Right renal cortex interstitium (tissue), 3 donors: ENCODE data around the gene RSPH1. TPM values are rescaled to one million over a fixed set of nuclear protein-coding genes. Genes with fewer than 3 reads are reported as not detected.
"Not testable (repeated sequence)": the region's sequence is repeated elsewhere in the genome, so short reads cannot be mapped to it uniquely, and the experiment has no call there.

Source experiments
- DNase-seq, 3 donors: peaks; one replicate each; pipeline ENCODE4 v3.0.0-alpha.2; 2013; ENCODE audit warnings: low read depth in 3 of 3, low spot score in 2 of 3
- polyA plus RNA-seq, 3 donors: library from polyadenylated mRNA; unstranded; fragments of 120-200 nt; gene quantifications; one replicate each; pipeline ENCODE4 v1.2.1, GENCODE V29; 2013; ENCODE audit not compliant: insufficient read length in 3 of 3

The RSPH1 gene
- polyA plus RNA-seq, 3 donors, result 12.4 to 15.3 (median 15.1) TPM

DNA sequence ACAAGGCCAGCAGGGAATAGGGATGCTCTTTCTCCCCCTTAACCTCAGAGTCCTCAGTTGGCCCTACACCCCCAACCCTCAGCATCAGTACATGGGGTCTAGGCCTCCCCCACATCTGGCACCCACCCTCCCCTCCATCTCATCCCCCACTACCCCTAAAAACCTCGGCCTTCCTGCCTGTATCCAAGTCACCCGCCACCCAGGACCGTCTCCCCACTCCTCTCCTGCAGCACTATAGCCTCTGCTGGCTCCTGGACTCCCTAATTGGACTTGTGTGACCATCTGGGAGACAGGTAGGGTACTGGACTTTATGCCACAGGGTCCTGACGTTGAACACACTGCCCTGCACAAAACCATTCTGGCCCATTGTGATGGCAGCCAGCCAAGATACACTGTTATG is 6.0 kb downstream of the RSPH1 start:
- no peak for DNase-seq

DNA sequence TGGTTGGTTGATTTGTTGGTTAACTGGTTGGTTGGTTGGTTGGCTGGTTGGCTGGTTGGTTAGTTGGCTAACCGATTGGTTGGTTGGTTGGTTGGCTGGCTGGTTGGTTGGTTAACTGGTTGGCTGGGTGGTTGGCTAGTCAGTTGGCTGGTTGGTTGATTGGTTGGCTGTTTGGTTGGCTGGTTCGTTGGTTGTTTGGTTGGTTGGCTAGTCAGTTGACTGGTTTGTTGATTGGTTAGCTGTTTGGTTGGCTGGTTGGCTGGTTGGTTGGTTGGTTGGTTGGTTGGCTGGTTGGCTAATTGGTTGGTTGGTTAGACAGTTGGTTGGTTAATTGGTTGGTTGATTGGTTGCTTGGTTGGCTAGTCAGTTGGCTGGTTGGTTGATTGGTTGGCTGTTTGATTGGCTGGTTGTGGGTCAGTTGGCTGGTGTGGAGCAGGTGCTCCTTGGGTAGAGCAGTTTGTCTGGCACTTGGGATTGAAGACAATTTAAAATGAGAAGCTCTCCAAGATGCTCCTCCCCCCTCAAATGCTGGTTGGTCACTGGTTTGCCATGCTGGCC is 6.9 kb downstream of the RSPH1 start:
- DNase-seq, result no peak

DNA sequence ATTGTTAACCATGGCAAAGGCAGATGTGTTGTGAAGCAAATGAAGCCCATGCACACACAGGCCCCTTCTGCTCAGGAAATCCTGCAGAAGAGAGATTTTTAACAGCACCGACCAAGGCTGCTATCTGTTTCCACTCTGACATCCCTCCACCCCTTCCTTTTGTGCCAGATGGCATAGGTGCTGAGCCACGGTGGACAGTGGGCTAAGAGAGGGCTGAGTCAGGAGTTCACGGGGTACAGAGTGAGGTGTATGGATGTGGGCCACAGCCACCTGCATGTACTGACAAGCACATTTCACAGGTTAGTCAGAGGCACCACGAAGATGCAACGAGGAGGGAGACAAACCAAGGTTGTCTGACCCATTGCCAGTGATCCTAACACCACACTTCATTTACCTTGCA is 9.5 kb downstream of the RSPH1 start:
- DNase-seq, result no peak

DNA sequence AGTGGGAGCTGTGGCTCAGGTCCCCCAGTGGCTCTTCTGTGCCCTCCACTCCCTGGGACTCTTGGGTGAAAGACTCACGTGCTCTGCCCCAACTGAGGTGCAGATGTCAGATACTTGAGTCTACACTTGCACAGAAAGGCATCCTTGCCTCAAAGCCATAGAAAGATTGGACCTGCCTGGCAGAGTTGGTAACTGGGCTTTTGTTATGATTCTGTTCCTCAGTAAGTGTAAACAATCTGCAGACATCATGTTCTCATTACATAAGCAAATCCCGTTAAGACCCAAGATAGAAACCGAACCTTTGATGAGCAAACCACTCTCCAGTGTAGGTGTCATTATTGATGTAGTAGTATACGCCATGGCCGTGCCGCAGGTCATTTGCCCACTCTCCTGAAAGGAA is 10.0 kb downstream of the RSPH1 start:
- DNase-seq, result no peak

DNA sequence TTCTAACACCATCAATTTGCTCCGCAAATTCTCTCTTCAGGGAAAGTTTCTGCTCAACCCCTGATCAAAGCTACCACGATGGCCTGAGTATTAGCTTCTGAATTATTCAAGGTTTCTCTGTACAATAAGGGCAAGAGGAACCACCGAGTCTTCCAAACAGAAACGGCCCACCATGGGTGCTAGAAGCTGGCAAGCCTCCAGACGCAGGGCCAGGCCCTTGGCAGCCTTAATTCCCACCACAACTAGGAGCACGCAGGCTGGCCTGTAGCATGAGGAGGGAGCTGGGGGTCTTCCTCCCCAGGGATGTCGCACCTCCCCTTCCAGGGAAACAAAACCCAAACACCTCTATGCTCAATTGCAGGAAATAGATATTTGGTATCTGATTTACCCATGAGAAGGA is 11.1 kb downstream of the RSPH1 start:
- no peak for DNase-seq

DNA sequence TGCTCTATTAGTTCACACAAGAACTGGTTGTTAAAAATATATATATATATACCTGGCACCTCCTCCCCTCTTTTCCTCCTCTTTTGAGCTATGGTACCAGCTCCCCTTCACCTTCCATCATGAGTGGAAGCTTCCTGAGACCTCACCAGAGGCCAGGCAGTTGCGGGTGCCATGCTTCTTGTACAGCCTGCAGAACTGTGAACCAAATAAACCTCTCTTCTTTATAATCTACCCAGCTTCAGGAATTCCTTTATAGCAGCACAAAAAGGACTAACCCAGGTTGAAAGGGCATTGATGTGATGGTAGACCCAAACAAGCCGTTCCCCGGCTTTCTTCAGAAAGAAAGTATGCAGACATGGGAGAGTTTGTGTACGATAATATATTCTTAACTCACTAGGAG is 14.9 kb downstream of the RSPH1 start:
- DNase-seq, result no peak

DNA sequence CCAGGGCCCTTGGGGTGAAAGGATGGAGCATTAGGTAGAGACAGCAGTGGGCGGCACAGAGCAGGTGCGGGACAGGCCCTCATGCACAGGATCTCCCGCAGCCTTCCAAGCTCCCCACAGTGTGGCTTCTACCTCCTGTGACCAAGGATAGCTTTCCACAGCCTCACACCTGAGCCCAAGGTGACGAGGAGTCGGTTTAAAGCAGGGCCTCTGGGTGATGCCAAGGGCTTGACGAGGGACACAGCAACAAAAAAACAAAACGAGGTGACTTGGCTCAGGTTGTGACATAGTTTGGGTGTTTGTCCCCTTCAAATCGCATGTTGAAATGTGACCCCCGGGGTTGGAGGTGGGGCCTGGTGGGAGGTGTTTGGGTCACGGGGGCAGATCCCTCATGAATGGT is 15.3 kb downstream of the RSPH1 start:
- no peak for DNase-seq

DNA sequence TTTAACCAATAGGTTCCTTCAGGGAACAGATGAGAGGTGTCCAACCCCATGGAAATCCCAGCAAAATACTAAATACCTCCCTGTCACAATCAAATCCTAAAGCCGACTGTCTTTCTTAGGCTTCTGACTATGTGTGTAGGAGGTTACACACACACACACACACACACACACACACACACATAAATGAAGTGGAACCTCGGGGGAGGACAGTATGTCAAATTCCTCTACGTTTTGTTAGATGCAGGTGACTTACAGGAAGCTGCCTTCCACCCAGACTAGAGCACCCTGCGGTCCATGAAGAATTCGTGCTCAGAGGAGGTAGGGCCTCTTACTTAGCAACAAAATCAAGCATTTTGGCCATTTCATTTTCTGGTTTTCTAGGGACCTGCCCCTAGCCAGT is 16.4 kb downstream of the RSPH1 start:
- no peak for DNase-seq

DNA sequence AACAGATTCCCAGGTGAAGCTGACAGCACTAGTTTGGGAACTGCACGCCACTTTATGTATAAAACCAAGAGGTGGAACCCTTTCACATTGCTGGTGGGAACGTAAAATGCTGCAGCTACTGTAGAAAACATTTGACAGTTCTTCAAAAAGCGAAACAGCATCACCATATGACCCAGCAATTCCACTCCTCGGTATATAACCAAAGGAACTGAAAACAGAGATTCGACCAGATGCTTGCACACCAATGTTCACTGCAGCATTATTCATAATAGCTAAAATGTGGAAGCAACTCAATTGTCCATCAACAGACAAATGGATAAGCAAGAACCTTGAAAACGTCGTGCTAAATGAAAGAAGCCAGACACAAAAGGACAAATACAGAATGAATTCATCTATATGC is 17.5 kb downstream of the RSPH1 start:
- DNase-seq, result no peak

DNA sequence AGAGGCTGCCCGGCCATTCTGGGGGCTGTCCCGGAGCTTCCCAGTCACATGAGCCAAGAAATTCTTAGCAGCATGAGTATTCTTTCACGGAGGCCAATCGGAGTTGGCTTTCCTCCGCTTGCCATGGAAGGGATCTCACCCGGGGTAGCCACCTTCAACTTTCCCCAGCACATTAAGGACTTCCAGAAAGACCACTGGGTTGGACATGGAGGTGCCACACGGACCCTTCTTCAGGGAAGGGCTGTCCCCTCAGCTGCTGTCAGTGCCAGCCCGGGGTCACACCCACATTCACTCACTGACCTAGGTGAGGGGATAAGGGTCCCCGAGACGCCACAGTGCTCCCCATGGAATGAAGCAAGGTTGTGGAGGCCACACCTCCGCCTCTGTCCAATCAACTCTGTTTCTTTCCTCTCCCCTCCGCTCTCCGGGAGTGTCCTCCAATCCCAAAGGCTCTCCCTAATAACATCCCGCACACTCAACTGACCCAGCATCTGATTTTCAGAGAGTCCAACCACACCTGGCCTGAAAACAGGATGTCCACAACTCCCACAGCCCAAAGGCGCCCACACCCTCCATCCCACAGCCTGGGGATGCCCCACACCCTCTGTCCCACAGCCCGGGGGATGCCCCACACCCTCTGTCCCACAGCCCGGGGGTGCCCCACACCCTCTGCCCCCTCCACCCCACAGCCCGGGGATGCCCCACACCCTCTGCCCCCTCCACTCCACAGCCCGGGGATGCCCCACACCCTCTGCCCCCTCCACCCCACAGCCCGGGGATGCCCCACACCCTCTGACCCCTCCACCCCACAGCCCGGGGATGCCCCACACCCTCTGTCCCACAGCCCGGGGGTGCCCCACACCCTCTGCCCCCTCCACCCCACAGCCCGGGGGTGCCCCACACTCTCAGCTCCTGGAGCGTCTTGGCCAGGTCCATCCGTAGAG is 19.4 kb downstream of the RSPH1 start:
- no peak for DNase-seq

DNA sequence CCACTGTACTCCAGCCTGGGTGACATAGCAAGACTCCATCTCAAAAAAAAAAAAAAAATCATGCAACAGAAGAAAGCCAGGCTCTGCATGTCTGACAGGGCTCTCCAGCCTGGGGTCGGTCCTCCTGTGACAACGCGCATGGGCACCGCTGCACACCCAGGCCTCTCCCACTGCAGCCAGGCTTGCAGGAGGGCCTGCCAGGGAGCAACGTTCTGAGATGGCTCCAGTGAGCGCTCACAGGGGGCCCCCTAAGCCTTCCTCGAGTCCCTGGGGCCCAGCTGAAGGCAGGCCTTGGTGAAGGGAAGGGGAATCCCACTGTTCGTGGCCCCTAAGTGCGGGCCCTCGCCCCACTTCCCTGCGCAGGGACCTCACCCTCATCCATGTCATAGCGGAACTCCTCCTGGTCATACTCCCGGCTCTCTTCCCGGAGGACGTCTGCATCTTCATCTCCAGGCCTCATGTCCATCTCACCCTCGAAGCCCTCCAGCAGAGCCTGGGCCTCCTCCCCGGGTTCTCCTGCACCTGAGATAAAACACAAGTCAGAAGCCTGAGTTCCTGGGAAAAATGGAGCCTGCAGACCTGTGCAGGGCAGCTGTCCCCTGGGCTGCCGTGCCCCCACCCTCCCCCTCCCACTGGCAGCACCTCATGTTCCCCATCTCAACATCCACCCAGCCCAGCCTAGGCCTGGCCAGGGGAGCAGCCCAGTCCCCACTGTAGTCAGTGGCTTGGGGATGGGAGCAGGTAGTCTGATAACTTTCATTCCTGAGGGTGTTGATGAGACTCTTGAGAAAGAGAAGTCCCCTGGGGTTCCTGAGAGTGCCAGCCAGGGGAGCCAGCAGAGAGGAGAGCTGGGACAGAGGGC is 20.3 kb downstream of the RSPH1 start:
- DNase-seq, result no peak

DNA sequence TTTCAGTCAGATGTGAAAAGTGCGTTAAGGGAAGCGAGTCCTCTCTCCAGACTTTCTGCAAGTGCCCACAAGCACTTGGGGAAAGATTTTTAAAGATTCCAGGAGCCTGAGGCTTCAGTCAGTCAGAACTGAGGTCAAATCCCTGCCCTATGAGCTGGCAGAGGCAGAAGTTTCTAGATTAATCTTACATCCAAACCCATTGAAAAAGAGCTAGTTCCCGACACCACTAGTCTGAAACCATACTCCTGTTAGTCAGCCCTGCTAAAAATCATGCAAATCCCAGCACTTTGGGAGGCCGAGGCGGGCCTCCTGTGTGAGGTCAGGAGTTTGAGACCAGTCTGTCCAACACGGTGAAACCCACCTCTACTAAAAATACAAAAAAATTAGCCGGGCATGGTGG is 21.0 kb downstream of the RSPH1 start:
- no peak for DNase-seq

DNA sequence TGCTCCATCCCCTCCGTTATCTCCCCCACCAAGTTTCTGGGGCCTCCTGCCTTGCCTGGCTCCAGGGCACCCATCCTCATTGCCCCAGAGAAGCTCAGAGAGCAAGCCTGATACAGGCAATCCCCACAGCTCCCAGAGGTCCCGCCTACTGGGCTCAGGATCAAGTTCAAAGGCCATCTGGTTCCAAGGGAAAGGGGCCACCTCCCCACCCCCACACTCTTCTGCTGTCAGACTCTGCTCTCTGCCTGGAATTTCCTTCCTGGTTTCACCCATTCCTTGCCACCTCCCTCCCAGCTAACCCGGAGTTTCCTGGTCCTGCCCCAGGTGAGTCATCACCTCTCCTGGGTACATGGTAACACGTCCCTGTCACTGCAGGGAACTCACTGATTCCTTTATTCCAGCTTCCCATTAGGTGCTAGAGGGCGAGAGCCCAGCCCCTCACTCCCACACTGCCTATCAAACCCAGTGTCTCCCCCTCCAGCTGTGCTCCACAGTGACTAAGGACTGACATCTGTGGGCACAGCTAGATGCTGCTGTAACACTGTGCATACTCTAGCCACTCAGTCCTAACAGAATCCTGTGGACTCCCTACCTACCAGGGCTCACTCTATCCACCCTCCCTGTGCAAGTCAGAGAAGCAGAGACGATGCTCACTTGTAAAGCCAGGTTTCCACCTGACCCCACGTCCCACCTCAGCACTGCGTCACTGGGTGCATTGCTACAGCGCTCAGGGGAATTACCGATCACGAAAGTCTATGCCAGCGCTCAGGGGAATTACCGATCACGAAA is 21.8 kb downstream of the RSPH1 start:
- no peak for DNase-seq

DNA sequence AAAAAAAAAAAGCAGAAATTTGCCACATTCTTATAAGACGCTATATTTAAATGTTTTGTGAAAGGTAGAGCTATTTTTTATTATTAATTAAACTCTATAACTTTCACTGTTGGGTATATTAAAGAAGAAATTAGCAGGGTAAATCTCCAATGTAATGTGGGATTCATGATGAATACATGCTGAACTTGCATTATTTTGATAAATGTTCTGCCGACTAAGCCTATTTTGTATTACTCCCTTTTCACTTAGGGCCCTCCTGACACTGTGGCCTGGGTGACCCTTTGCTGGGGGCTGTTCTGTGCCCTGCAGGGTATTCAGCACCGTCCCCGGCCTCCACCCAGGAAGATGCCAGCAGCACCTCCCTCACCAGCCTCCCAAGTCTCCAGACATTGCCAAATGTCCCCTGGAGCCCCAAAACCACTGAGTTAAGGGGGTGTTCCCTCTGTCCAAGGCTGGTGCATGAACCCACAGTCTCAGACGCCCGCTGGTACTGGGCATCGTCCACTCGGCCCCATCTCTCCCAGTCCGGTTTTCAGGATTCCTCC is 22.5 kb downstream of the RSPH1 start:
- DNase-seq, result no peak

DNA sequence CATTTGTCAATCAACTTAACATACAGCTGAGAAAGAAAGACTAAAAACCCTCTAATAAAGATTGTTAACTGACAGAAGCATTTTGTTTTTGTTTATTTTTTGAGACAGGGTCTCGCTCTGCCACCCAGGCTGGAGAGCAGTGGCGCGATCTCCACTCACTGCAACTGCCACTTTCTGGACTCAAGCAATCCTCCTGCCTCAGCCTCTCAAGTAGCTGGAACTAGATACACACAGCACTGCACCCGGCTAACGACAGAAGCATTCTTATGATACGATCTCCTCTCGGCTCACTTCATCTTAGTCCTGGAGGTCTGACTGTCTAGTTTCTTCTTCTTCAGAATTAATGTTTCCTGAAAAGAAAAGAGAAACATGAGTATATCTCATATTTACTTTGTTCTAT is 23.5 kb downstream of the RSPH1 start:
- no peak for DNase-seq

DNA sequence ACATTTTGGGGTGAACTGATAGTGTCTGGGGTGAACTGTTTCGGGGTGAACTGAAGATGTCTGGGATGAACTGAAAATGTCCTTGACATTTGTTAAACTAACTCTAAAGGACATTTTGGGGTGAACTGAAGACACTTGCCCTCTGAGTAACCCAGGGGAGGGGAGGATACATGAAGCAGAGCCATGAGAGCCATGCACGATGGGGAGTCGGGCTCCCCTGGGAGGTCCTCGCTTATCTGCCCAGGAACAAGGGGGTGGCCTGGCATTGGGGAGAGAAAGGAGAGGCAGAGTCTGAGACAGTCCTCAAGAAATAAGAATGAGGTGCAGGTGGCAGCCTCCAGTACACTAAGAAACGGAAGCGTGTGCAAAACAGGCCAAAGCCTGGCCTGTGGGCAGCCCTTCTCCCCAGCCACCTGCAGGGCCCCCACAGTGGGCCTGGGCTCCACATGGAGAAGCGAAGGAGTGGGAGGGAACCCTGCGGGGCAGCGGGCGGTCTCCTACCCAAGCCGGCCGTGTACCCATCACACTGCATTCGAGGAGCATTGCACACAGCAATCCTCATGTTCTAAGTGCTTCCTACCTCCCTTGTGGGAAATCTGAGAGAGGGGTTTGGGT is 24.2 kb downstream of the RSPH1 start:
- no peak for DNase-seq

DNA sequence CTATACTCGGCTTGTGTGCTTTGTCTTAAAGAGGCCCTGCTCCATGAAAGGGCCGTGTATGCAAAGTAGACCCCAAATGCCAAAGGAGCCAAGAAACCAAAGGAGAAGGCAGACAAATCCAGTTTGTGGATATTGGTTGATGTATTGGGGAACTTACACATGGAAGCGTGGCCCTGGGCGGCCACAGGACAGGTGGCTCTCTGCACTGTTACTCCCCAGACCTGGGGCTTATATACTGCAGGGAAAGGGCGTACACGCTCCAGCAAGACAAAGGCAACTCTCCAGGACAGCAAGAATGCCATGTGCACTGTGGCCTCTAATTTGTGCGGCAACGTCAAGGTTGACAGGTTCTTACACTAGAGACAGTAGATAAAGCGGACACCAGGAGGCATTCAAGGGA is 24.8 kb downstream of the RSPH1 start:
- no peak for DNase-seq

DNA sequence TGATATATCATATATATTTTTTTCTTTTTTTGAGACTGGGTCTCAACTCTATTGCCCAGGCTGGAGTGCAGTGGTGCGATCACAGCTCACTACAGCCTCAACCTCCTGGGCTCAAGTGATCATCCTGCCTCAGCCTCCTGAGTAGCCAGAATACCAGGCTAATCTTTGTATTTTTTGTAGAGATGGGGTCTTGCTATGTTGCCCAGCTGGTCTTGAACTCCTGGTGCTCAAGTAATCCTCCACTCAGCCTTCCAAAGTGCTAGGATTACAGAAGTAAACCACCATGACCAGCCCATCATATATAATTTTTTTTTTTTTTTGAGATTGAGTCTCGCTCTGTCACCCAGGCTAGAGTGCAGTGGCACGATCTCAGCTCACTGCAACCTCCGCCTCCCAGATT is 26.3 kb downstream of the RSPH1 start:
- DNase-seq, result not testable (repeated sequence)

DNA sequence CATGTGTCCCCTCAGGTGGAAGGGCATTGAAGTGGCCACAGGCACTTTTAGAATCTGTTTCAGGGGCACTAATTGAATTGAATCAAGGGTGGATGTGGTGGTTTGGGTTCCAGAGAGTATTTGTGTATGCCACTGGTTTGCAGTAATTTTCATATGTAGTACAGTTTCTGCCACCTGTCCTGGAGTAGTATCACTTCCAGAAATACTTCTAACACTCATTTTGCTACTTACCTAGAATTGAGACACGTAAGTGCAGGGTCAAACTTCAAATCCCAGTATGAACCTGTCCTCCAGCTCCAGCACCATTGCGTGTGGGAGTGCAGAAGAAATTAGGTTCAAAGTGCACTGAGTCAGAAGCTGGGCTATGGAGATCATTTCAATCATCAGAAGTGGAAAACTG is 26.8 kb downstream of the RSPH1 start:
- no peak for DNase-seq
